Testis (tissue), 3 donors: ENCODE results near the gene ATE1. TPM values are rescaled to one million over a fixed set of nuclear protein-coding genes. Genes with fewer than 3 reads are reported as not detected.
"Not testable (repeated sequence)": the region's sequence is repeated elsewhere in the genome, so short reads cannot be mapped to it uniquely, and the experiment has no call there.

Experiments used
- DNase-seq: peaks from one replicate; pipeline ENCODE4 v3.0.0-alpha.2; 2019
- H3K27ac ChIP-seq, 2 donors: fragments of 200-600 bp; sonication (generic); one replicate each; pipeline ENCODE4 v1.5.1; 2019
- H3K27me3 ChIP-seq: fragments of 200-600 bp; sonication (generic); one replicate; pipeline ENCODE4 v1.5.1; 2019
- H3K36me3 ChIP-seq: fragments of 200-600 bp; sonication (generic); one replicate; pipeline ENCODE4 v1.5.1; 2017; ENCODE audit warnings: low read depth; ENCODE audit errors: missing control alignments
- H3K4me1 ChIP-seq: fragments of 200-600 bp; sonication (generic); one replicate; pipeline ENCODE4 v1.5.1; 2019
- H3K4me3 ChIP-seq, 2 donors: fragments of 200-600 bp; sonication (generic); one replicate each; pipeline ENCODE4 v1.5.1; 2017 to 2019
- H3K9me3 ChIP-seq: fragments of 200-600 bp; sonication (generic); one replicate; pipeline ENCODE4 v1.5.1; 2017
- CTCF ChIP-seq, 3 experiments: fragments of 450-650 bp in 2 of 3; fragments of 200-600 bp in 1 of 3; sonication (generic) in 1 of 3; IDR thresholded peaks; one replicate each; pipeline ENCODE4 v1.5.1; 2016 to 2019; ENCODE audit warnings: antibody characterized with exemption in 3 of 3, mild to moderate bottlenecking in 2 of 3, moderate library complexity in 1 of 3
- POLR2A ChIP-seq: fragments of 450-650 bp; IDR thresholded peaks from one replicate; pipeline ENCODE4 v1.6.1; 2017; ENCODE audit warnings: antibody characterized with exemption, mild to moderate bottlenecking, moderate library complexity
- WGBS, 2 donors: methylation state at CpG; one replicate each; pipeline ENCODE4 v1.1.5; 2018; 5-methylcytosine and 5-hydroxymethylcytosine counted together
- intact Hi-C: fragments of 100-400 bp; cut with DNase I; formaldehyde crosslinking; loops from one replicate; pipeline ENCODE4 v1.15.1; 2023; ENCODE audit warnings: low total_unique reads
- polyA plus RNA-seq: library from polyadenylated mRNA; stranded (reverse); fragments of 350-450 nt; fragmentation: Illumina TruSeq; extraction: RNeasy Lipid Tissue Mini Kit (QIAGEN cat#74804); gene quantifications from one replicate; pipeline ENCODE4 v1.2.3, GENCODE V29; 2014; ENCODE audit warnings: low read depth, low replicate concordance; ENCODE audit not compliant: insufficient read depth
- total RNA-seq, 2 donors: library from RNA; depleted of rRNA; stranded (reverse); fragments of >200 nt; gene quantifications; one replicate each; pipeline ENCODE4 v1.2.3, GENCODE V29; 2016

ATE1 gene
- total and polyA plus RNA-seq, 3 donors from 2014 or later: 29.8 to 41.9 (median 34.0) TPM

DNA sequence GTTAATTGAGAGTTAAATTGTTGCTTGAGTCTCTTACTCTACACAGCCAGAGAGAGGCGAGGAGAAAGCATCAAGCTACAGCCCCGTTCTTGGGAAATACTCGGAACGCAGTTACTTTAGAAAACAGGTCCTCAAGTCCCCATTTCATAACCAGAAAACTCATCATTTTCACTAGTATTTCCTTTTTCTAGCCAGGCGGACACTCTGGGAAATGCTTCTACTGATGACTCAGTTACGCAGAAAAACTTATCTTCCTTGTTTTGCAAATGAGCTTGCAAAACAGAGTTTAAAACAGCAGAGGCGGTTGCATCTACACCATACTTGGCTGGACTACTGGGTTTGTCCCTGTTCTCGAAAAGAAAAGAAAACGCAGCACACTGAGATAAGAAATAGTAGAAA lies 218.2 kb downstream of the ATE1 start:
- Histone ChIP-seq H3K27ac (peak overlapping the region in 1 of 2 donors; percentile 77), H3K4me3 (no peak overlapping the region), H3K27me3 (no peaks in the 10 kb centered on the region), H3K36me3 (no peaks in the 10 kb centered on the region), H3K4me1 (peaks cover 10% of the 10 kb centered on the region), H3K9me3 (no peaks in the 10 kb centered on the region)
- DNase-seq: peak; percentile 35
- WGBS, 2 donors: 18 to 36% methylated on average over 9 of the region's 9 CpGs
- intact Hi-C loops: no loop called here
- TF ChIP-seq POLR2A: no peak

- DNase-seq: no peak
- Histone ChIP-seq H3K4me1 (peaks cover 10% of the 10 kb centered on the region), H3K4me3 (no peak overlapping the region), H3K27me3 (no peaks in the 10 kb centered on the region), H3K9me3 (no peaks in the 10 kb centered on the region), H3K27ac (peak overlapping the region in 1 of 2 donors; percentile 77), H3K36me3 (no peaks in the 10 kb centered on the region)
- TF ChIP-seq CTCF (IDR thresholded peaks at IDR 0.05) (no peak), POLR2A (no peak)
- 44 to 45% methylated on average over 15 of the region's 15 CpGs for WGBS, 2 donors
- intact Hi-C loops: no loop called here
These were observed 218.8 kb downstream of the ATE1 start for GRCh38 chr10:121708728-121709674.

GRCh38 chr10:121702351-121703320 lies 225.2 kb downstream of the ATE1 start:
- no peaks in the 10 kb centered on the region for H3K27me3 ChIP-seq
- no peaks in the 10 kb centered on the region for H3K36me3 ChIP-seq
- no peaks in the 10 kb centered on the region for H3K9me3 ChIP-seq
- intact Hi-C loops: no loop called here
- H3K4me1 ChIP-seq: no peaks in the 10 kb centered on the region
- WGBS, 2 donors: 69 to 71% methylated on average over 11 to 13 of the region's 13 CpGs
- H3K4me3 ChIP-seq: no peak overlapping the region
- no peak for TF ChIP-seq POLR2A
- no peak for TF ChIP-seq CTCF (IDR thresholded peaks at IDR 0.05)
- H3K27ac ChIP-seq: no peak overlapping the region
- DNase-seq: no peak

- no peaks in the 10 kb centered on the region for H3K9me3 ChIP-seq
- H3K27me3 ChIP-seq: no peaks in the 10 kb centered on the region
- H3K36me3 ChIP-seq: no peaks in the 10 kb centered on the region
- DNase-seq: no peak
- intact Hi-C loops: no loop called here
- WGBS, 2 donors: 83 to 100% methylated on average over 1 of the region's 1 CpG
- no peaks in the 10 kb centered on the region for H3K4me1 ChIP-seq
- no peak overlapping the region for H3K4me3 ChIP-seq
- TF ChIP-seq POLR2A (no peak), CTCF (IDR thresholded peaks at IDR 0.05) (no peak)
- H3K27ac ChIP-seq: no peak overlapping the region
These were observed 227.4 kb downstream of the ATE1 start for GRCh38 chr10:121700416-121700815.

DNA sequence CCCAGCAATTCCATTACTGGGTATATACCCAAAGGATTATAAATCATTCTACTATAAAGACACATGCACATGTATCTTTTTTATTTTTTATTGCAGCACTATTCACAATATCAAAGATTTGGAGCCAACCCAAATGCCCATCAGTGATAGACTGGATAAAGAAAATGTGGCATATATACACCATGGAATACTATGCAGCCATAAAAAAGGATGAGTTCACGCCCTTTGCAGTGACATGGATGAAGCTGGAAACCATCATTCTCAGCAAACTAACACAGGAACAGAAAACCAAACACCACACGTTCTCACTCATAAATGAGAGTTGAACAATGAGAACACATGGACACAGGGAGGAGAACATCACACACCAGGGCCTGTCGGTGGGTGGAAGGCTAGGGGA lies 228.1 kb downstream of the ATE1 start:
- WGBS, 2 donors: 89 to 96% methylated on average over 3 of the region's 3 CpGs
- not testable (repeated sequence) for H3K27ac ChIP-seq

More for the DNA sequence above, 228.1 kb downstream of the ATE1 start:
- H3K36me3 ChIP-seq, DNase-seq, H3K4me3 ChIP-seq, H3K9me3 ChIP-seq, intact Hi-C loops, H3K4me1 ChIP-seq, H3K27me3 ChIP-seq: not testable (repeated sequence)
